ENCODE data around the gene MAD2L2. TPM values are rescaled to one million over a fixed set of nuclear protein-coding genes. Genes with fewer than 3 reads are reported as not detected.

Gene MAD2L2
- total and polyA plus RNA-seq, 9 of the 15 experiments (the other 6 are each of a cell fraction or from before 2014, with no cell fraction given) = 12.4 to 286 (median 143) TPM

DNA sequence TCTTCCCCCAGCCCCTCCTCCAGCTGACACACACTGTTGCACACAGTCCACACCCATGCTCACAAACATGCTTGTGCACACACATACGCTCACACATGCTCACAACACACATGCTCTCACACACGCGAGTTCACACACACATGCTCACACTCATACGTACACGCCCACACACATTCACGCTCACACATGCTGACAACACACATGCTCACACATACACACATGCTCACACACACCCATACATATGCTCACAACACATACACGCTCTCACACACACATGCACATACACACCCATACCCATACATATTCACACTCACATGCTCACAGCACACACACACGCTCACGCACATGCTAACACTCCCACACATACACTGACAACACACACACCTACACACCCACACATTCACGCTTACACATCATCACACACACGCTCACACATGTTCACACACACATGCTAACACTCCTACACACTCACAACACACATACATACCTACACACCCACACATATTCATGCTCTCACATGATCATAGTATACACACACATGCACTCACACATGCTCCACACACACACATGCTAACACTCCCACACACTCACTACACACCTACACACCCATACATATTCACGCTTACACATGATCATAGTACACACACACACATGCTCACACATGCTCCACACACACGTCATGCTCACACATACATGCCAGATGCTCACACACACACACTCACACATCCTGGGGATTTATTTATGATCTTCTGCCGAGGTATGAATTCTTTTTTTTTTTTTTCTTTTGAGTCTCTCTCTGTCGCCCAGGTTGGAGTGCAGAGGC, 21.2 kb upstream of the MAD2L2 start (continued):
- TF ChIP-seq PCBP1 (IDR thresholded peaks at IDR 0.05; ENCODE audit: low read depth, low read length, poor library complexity, severe bottlenecking) = no peak
- peak; percentile 32; the same call in 1 of the 2 replicates for TF ChIP-seq MYBL2 (IDR thresholded peaks at IDR 0.05; ENCODE audit: low read depth)
- no peak for TF ChIP-seq MYBL2 (CRISPR knock-in tag; IDR thresholded peaks at IDR 0.05; ENCODE audit: borderline replicate concordance)
- TF ChIP-seq NFRKB (IDR thresholded peaks at IDR 0.05; ENCODE audit: low read depth) = peak; percentile 67
- peak; percentile 66 to 71; a peak in 3 of 4 replicates for TF ChIP-seq TRIM24 (IDR thresholded peaks at IDR 0.05)
- no peak for TF ChIP-seq ZNF766 (CRISPR knock-in tag; conservative IDR thresholded peaks at IDR 0.05)
- no peak for TF ChIP-seq MCM2 (IDR thresholded peaks at IDR 0.05; ENCODE audit: low read depth)
- TF ChIP-seq YBX1 (IDR thresholded peaks at IDR 0.05) = no peak
- 0 out of 2 replicates have a peak, but pooled peaks have one; percentile 27 for TF ChIP-seq BCOR (IDR thresholded peaks at IDR 0.05)
- no peak for TF ChIP-seq ZNF3 (CRISPR knock-in tag; IDR thresholded peaks at IDR 0.05)
- peak; percentile 77 for TF ChIP-seq PHF20 (IDR thresholded peaks at IDR 0.05; ENCODE audit: partially characterized antibody)
- peak; percentile 93; the same call in 1 of the 2 replicates for TF ChIP-seq TSC22D4 (tag; IDR thresholded peaks at IDR 0.05)
- no peak for TF ChIP-seq ASH1L (IDR thresholded peaks at IDR 0.05; ENCODE audit: borderline replicate concordance, low read depth, partially characterized antibody)
- peak; percentile 25 for TF ChIP-seq BRD9 (IDR thresholded peaks at IDR 0.05; ENCODE audit: low read depth, partially characterized antibody)
- no peak for TF ChIP-seq COPS2 (conservative IDR thresholded peaks at IDR 0.05)
- peak in 1 of 2 experiments; percentile 72; a peak in 1 of 4 replicates for TF ChIP-seq HDAC1 (IDR thresholded peaks at IDR 0.05)
- peak; percentile 45; the same call in 1 of the 2 replicates for TF ChIP-seq ZBTB5 (IDR thresholded peaks at IDR 0.05)
- TF ChIP-seq ARHGAP35 (IDR thresholded peaks at IDR 0.05; ENCODE audit: partially characterized antibody) = peak; percentile 73
- TF ChIP-seq KDM1A (IDR thresholded peaks at IDR 0.05) = peak; percentile 7 to 32; a peak in 1 of 4 replicates
- TF ChIP-seq PTTG1 (tag; IDR thresholded peaks at IDR 0.05; ENCODE audit: low read depth) = no peak
- TF ChIP-seq, protein P1, sequence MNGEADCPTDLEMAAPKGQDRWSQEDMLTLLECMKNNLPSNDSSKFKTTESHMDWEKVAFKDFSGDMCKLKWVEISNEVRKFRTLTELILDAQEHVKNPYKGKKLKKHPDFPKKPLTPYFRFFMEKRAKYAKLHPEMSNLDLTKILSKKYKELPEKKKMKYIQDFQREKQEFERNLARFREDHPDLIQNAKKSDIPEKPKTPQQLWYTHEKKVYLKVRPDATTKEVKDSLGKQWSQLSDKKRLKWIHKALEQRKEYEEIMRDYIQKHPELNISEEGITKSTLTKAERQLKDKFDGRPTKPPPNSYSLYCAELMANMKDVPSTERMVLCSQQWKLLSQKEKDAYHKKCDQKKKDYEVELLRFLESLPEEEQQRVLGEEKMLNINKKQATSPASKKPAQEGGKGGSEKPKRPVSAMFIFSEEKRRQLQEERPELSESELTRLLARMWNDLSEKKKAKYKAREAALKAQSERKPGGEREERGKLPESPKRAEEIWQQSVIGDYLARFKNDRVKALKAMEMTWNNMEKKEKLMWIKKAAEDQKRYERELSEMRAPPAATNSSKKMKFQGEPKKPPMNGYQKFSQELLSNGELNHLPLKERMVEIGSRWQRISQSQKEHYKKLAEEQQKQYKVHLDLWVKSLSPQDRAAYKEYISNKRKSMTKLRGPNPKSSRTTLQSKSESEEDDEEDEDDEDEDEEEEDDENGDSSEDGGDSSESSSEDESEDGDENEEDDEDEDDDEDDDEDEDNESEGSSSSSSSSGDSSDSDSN (IDR thresholded peaks at IDR 0.05; ENCODE audit: borderline replicate concordance in 1 of 2, low read depth in 2 of 2, low read length in 2 of 2) = no peak
- TF ChIP-seq, protein P2, sequence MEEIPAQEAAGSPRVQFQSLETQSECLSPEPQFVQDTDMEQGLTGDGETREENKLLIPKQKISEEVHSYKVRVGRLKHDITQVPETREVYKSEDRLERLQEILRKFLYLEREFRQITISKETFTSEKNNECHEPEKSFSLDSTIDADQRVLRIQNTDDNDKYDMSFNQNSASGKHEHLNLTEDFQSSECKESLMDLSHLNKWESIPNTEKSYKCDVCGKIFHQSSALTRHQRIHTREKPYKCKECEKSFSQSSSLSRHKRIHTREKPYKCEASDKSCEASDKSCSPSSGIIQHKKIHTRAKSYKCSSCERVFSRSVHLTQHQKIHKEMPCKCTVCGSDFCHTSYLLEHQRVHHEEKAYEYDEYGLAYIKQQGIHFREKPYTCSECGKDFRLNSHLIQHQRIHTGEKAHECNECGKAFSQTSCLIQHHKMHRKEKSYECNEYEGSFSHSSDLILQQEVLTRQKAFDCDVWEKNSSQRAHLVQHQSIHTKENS (CRISPR knock-in tag; IDR thresholded peaks at IDR 0.05) = no peak
